ENCODE results near the gene NRM.

GRCh38 chr6:30640481-30640880 is 50.3 kb downstream of the NRM start:
- no peak for TF ChIP-seq CTCF (IDR thresholded peaks at IDR 0.05)
- no peak for TF ChIP-seq POLR2AphosphoS5 (IDR thresholded peaks at IDR 0.05)
- no peak for TF ChIP-seq EP300 (IDR thresholded peaks at IDR 0.05)

Measured in suprapubic skin (tissue), 4 donors.